Stimulated activated CD4-positive, alpha-beta T cell treated with anti-CD3 and anti-CD28 coated beads, Interleukin-1b, Interleukin-23, amount 100 ng/mL, for 4 hours (primary cell): ENCODE results near the gene ABCC3.

Source experiments
- DNase-seq, 2 donors: peaks; one replicate each; pipeline ENCODE4 v3.0.0-alpha.2; 2020; ENCODE audit warnings: low read depth in 2 of 2

Gene ABCC3, protein sequence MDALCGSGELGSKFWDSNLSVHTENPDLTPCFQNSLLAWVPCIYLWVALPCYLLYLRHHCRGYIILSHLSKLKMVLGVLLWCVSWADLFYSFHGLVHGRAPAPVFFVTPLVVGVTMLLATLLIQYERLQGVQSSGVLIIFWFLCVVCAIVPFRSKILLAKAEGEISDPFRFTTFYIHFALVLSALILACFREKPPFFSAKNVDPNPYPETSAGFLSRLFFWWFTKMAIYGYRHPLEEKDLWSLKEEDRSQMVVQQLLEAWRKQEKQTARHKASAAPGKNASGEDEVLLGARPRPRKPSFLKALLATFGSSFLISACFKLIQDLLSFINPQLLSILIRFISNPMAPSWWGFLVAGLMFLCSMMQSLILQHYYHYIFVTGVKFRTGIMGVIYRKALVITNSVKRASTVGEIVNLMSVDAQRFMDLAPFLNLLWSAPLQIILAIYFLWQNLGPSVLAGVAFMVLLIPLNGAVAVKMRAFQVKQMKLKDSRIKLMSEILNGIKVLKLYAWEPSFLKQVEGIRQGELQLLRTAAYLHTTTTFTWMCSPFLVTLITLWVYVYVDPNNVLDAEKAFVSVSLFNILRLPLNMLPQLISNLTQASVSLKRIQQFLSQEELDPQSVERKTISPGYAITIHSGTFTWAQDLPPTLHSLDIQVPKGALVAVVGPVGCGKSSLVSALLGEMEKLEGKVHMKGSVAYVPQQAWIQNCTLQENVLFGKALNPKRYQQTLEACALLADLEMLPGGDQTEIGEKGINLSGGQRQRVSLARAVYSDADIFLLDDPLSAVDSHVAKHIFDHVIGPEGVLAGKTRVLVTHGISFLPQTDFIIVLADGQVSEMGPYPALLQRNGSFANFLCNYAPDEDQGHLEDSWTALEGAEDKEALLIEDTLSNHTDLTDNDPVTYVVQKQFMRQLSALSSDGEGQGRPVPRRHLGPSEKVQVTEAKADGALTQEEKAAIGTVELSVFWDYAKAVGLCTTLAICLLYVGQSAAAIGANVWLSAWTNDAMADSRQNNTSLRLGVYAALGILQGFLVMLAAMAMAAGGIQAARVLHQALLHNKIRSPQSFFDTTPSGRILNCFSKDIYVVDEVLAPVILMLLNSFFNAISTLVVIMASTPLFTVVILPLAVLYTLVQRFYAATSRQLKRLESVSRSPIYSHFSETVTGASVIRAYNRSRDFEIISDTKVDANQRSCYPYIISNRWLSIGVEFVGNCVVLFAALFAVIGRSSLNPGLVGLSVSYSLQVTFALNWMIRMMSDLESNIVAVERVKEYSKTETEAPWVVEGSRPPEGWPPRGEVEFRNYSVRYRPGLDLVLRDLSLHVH (N-terminal part only)

GRCh38 chr17:50634224-50634914 lies at the start of gene ABCC3:
TSS of gene ABCC3 (plus strand) at chr17:50634881. CDS start at chr17:50634937, 56 bp downstream.
- DNase-seq = no peak

- DNase-seq = no peak
Measured at GRCh38 chr17:50585346-50585745, 49.3 kb upstream of the ABCC3 start.

- no peak for DNase-seq
Measured at GRCh38 chr17:50585891-50586290, 48.8 kb upstream of the ABCC3 start.

- no peak for DNase-seq
Measured at GRCh38 chr17:50586421-50587247, 48.0 kb upstream of the ABCC3 start.

GRCh38 chr17:50587571-50587970 lies 47.1 kb upstream of the ABCC3 start:
- no peak for DNase-seq

GRCh38 chr17:50588391-50589049 lies 46.2 kb upstream of the ABCC3 start:
- no peak for DNase-seq

DNA sequence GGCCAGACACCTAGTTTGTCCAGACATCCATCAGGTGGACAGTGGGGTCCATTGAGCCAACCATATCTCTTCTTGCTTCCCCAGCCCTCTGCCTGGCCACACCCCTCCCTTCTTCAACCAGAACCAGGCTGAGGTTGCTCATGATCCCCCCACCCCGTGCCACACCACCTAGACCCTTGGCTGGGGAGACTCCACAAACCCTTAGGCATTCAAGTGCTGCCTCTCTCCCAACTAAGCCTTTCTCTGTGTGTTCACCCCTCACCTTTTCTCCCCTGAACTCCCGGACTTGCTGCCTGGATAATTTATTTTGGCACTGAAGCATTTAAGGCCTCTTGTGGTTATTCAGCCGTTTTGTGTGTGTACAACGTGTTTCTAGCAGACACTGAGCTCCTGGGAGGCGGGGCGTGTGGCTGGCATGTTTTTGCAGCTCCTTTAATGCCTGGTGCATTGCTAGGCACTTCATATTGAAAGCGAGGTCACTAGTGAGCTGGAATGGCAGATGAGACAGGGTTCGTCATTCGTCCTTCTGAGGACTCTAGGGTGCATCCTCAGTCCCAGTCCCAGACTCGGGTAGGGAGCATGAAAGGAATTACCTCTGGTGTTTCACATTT lies 45.5 kb upstream of the ABCC3 start:
- DNase-seq = no peak

DNA sequence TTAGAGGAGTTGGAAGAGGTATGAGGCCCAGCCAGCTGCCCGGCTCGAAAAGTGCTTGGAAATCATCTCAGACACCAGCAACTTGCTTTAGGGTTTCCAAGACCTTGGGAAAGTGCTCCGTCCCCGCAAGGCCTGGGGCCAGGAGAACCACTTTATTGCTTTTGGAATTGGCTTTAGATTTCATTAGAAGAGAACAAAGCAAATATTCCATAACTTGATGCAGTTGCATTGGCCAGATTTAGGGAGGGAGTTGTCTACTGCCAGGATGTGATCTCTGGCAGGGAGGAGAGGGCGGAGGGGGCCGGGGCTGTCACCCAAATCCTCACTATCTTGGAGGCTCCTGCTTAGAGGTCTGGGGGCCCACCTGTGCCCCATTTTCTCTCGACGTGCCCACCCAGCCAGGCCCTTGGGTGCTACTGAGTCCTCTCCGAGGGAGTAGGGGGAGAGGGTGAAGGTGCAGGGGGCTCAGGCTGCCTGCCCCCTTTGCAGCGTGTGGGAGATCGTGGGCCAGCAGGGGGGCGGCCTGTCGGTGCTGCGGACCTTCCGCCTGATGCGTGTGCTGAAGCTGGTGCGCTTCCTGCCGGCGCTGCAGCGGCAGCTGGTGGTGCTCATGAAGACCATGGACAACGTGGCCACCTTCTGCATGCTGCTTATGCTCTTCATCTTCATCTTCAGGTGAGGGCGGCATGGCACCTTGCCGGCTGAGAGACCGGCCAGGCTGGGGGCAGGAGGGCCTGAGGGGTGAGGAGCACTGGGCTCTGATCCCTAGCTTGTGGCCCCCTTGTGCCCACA lies 43.5 kb upstream of the ABCC3 start:
- no peak for DNase-seq

DNA sequence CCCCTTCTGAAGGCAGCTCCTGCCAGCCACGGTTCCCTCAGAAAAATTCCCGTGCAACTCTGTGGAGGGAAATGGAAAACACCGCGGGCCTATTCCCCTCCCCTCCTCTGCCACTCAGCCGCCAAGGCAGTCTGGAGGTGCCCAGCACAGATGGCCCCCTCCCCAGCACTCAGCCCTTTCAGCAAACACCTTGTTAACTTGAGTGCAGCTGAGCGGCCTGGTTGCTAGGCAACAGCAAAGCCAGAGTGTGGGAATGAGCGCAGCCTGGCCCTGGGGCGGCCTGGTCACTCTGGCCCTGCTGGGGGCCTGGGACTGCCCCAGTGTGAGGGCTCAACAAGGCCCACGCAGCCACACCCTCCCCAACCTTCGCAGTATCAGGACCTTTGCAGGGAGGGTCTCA lies 41.4 kb upstream of the ABCC3 start:
- DNase-seq = no peak

GRCh38 chr17:50594128-50594823 lies 40.4 kb upstream of the ABCC3 start:
- no peak for DNase-seq

DNA sequence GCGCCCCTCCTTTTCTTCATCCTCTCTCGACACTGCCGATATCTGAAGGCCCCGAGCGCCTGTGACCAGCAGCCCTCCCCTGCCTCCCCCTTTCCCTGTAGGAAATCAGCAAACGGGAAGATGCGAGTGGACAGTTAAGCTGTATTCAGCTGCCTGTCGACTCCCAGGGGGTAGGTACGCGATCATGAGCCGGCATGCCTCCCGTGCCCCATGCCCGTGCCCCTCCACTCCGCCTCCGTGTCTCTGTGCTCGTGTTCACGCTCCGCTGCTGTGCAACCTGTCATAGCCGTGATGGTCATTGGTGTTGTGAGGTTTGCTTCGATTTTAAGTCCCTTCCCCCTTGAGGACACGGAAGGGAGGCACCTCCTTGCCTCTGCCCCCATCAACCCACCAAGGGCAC lies 39.8 kb upstream of the ABCC3 start:
- no peak for DNase-seq

DNA sequence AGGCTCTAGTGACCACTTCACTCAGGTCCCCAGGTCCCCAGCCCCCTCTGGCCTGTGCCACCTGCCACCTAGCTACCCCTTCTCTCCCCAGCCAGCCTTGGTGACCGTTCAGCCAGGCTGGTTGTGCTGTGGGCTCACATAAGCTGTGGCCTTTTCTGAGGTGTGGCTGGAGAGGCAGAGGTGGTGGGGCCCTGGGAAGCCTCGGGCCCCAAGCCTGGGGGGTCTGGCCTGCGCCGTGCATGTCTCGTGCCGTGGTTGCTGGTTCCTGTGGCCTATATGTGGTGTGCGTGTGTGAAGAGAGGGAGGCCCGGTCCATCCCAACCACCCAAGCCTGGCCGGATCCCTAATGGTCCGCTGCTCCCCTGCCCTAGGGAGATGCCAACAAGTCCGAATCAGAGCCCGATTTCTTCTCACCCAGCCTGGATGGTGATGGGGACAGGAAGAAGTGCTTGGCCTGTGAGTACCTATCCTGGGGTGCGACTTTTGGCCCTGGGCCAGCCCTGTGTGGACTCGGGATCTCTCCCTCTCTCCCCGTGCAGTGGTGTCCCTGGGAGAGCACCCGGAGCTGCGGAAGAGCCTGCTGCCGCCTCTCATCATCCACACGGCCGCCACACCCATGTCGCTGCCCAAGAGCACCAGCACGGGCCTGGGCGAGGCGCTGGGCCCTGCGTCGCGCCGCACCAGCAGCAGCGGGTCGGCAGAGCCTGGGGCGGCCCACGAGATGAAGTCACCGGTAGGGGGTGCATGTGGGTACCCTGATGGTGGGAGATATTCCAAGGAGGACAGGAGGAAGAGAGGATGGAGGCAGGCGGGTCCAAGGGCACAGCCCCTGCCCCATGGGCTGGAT lies 38.3 kb upstream of the ABCC3 start:
- no peak for DNase-seq

DNA sequence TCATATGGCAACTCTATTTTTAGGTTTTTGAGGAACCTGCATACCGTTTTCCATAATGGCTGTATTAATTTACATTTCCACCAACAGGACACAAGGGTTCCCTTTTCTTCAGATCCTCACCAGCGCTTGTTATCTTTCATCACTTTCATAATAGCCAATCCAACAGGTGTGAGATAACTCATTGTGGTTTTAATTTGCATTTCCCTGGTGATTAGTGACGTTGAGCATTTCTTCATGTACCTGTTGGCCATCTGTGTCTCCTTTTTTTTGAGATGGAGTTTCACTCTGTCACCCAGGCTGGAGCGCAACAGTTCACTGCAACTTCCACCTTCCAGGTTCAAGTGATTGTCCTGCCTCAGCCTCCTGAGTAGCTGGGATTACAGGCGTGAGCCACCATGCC lies 36.2 kb upstream of the ABCC3 start:
- no peak for DNase-seq

DNA sequence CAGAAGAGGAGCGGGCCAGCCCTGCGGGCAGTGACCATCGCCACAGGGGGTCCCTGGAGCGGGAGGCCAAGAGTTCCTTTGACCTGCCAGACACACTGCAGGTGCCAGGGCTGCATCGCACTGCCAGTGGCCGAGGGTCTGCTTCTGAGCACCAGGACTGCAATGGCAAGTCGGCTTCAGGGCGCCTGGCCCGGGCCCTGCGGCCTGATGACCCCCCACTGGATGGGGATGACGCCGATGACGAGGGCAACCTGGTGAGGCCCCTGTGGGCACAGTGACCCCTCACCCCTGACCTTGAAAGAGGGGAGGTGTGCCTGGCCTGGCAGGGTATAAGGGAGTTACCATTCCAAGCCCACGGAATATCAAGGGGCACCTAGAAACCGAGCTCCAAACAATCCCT lies 35.1 kb upstream of the ABCC3 start:
- DNase-seq = no peak

GRCh38 chr17:50601823-50602375 lies 32.8 kb upstream of the ABCC3 start:
- DNase-seq = no peak

DNA sequence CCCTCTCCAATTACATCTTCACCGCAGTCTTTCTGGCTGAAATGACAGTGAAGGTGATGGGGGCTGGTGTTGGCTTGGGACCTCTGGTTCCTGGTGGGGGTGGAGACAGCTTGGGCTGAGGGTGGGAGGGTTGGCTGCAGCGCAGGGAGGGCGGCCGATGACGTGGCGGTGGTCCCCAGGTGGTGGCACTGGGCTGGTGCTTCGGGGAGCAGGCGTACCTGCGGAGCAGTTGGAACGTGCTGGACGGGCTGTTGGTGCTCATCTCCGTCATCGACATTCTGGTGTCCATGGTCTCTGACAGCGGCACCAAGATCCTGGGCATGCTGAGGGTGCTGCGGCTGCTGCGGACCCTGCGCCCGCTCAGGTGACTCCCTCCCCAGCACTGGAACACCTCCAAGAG lies 31.8 kb upstream of the ABCC3 start:
- DNase-seq = no peak

DNA sequence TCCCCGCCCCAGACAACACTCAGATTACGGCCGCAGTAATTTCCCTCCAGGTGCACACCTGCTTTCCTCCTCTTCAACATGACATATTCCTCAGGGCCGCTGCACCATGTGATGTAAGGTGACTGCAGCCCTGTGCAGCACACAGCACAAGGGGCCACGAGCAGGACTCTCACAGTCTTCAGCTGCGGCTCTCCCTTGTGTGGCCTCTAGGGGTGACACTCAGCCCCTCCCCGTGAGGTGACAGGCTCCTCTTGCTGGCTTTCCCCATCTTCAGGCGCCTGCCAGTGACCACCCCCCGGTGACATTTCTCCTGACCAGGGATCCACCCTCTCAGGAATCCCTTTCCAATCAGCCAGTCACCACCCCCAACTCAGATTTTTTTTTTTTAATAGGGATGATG lies 31.3 kb upstream of the ABCC3 start:
- no peak for DNase-seq
